ENCODE results near the gene CALCOCO1. TPM values are rescaled to one million over a fixed set of nuclear protein-coding genes. Genes with fewer than 3 reads are reported as not detected.

The CALCOCO1 gene
- total RNA-seq, 2 experiments from 2014 or later, result 39.0 to 40.0 TPM

DNA sequence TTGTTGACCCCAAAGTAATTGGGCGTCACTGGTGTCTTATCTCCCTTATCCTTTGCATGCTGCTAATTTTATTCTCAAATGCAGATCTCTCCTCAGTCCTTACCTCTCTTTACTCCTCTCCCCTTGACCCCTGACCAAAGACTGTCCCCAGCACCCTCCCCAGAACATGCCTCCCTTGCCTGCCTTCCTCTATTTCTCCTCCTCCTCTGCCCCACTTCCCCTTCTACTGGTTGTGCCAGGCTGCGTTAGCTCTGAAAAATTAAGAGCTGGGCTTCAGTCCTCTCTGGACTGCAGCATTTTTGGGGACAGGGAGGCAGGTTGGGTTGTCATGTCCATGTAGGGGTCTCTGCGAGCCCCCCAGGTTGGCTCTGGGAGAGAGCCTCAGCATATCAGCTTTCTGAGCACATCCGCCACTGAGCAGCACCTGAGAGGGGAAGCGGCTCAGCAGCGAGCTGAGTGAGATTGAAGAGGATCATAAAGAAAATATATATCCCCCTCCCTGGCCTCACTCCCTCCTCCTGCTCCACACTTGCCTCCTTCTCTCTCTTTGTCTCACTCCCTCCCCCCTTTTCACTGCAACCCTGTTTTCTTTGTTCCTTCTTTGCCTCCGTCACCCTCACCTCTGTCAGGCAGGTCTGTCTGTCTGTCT lies 31.0 kb upstream of the CALCOCO1 start:
- no peaks in the 10 kb centered on the region for H3K36me3 Mint-ChIP-seq
- no peak overlapping the region for H3K4me3 Mint-ChIP-seq
- no peak for DNase-seq
- no peak overlapping the region for H3K27ac Mint-ChIP-seq
- ATAC-seq, result no peak
- peaks cover 49% of the 10 kb centered on the region for H3K27me3 Mint-ChIP-seq
- CTCF ChIA-PET, result interaction anchor here (1.0 to 9.4 kb wide), 11 partner anchors 15 to 809 kb away, joined by 3 to 165 read pairs (median 6); partner anchors contain the start of gene ATP5MC2
- H3K4me1 Mint-ChIP-seq, result peaks cover 19% of the 10 kb centered on the region
- H3K9me3 Mint-ChIP-seq (ENCODE audit: low read depth), result no peaks in the 10 kb centered on the region

DNA sequence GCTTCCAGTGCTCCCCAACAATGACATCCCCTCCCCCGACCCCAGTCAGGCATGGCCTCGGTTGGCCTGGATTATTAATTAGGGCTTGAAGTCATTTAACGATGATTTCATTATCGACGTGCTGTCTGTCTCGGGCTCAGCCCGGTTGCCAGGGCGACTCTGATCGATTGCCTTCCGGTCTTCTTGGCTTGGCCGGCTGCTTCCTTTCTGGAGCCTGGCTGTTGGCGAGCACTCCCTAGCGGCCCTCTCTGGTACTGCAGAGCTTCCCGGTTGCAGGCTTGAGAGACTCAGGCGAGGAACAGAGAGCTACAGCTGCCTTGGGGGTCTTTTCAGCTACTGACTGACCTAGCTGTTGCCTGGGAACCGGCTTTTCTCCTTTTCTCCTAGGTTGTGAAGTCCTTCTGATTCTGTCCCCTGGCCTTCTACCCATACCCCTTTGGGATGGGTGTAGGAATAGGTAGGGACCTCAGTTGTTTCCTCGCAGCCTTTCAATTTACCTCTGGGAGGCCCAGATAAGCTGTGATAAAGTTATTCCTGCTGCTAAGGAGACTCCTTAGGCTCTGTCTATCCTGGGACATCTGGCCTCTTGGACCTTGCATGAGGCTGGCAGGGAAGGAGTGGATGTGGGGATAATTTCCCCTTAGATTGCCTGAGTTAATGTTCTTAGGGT lies 30.0 kb upstream of the CALCOCO1 start:
- peak; percentile 93 for ATAC-seq
- Mint-ChIP-seq H3K4me3 (peak overlapping the region; percentile 52), H3K36me3 (no peaks in the 10 kb centered on the region), H3K9me3 (ENCODE audit: low read depth) (no peaks in the 10 kb centered on the region), H3K27me3 (peaks cover 40% of the 10 kb centered on the region), H3K4me1 (peaks cover 19% of the 10 kb centered on the region), H3K27ac (peak overlapping the region; percentile 70)
- CTCF ChIA-PET, result interaction anchor here (0.7 to 9.4 kb wide), 27 partner anchors 8 to 810 kb away, joined by 3 to 165 read pairs (median 4); partner anchors contain the start of genes ATP5MC2 and CALCOCO1
- DNase-seq, result peak; percentile 92

GRCh38 chr12:53756300-53757100 lies 29.2 kb upstream of the CALCOCO1 start:
- CTCF ChIA-PET, result interaction anchor here (0.6 to 9.4 kb wide), 23 partner anchors 9 to 810 kb away, joined by 3 to 165 read pairs (median 4); partner anchors contain the start of genes ATP5MC2 and CALCOCO1
- H3K27ac Mint-ChIP-seq, result peak overlapping the region; percentile 70
- no peaks in the 10 kb centered on the region for H3K36me3 Mint-ChIP-seq
- DNase-seq (no peak), ATAC-seq (no peak)
- no peaks in the 10 kb centered on the region for H3K9me3 Mint-ChIP-seq (ENCODE audit: low read depth)
- peak overlapping the region; percentile 52 for H3K4me3 Mint-ChIP-seq
- peaks cover 21% of the 10 kb centered on the region for H3K4me1 Mint-ChIP-seq
- H3K27me3 Mint-ChIP-seq, result peaks cover 37% of the 10 kb centered on the region

- no peak overlapping the region for H3K4me3 Mint-ChIP-seq
- H3K4me1 Mint-ChIP-seq, result peaks cover 22% of the 10 kb centered on the region
- no peaks in the 10 kb centered on the region for H3K36me3 Mint-ChIP-seq
- peaks cover 32% of the 10 kb centered on the region for H3K27me3 Mint-ChIP-seq
- no peak for ATAC-seq
- peak overlapping the region; percentile 1 for H3K27ac Mint-ChIP-seq
- DNase-seq, result no peak
- H3K9me3 Mint-ChIP-seq (ENCODE audit: low read depth), result no peaks in the 10 kb centered on the region
- CTCF ChIA-PET, result interaction anchor here (0.6 to 9.4 kb wide), 5 partner anchors 13 to 244 kb away, joined by 3 to 165 read pairs (median 20); partner anchors contain the start of gene ATP5MC2
These were observed 28.6 kb upstream of the CALCOCO1 start for GRCh38 chr12:53755893-53756292.

GRCh38 chr12:53755451-53755891 lies 28.2 kb upstream of the CALCOCO1 start:
- DNase-seq (no peak), ATAC-seq (no peak)
- no peak overlapping the region for H3K4me3 Mint-ChIP-seq
- H3K36me3 Mint-ChIP-seq, result no peaks in the 10 kb centered on the region
- CTCF ChIA-PET, result interaction anchor here (1.3 to 9.4 kb wide), 4 partner anchors 12 to 79 kb away, joined by 3 to 165 read pairs (median 21); partner anchors contain the start of gene ATP5MC2
- peaks cover 26% of the 10 kb centered on the region for H3K4me1 Mint-ChIP-seq
- H3K27me3 Mint-ChIP-seq, result peaks cover 29% of the 10 kb centered on the region
- peak overlapping the region; percentile 1 for H3K27ac Mint-ChIP-seq
- H3K9me3 Mint-ChIP-seq (ENCODE audit: low read depth), result no peaks in the 10 kb centered on the region

DNA sequence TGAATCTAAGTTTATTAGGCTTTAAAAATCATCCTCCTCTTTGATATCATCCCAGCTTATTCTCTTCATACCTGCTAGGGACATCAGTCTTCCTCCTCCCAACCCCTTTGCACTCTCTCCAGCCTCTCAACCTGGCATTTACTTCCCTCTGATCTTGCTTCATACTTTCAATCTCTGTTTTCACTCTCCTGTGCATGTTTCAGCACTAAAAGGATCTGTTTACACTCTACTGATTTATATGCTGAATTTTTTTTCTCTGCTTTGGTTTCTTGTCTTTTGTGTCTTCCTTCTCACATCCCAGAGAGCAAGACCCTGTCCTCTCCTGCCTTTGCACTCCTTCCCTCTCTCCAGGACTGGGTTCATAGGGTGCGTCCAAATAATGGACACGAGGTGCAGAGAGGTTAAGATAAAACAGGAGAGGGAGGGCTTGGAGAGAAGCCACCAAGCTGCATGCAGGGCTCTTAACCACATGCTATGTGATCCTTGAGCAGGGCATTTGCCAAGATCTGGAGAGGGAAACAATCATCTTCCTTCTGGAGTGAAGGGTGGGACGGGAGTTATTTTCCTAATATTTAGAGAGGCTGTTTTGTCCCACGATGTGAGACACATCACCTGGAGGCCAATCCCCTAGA lies 27.5 kb upstream of the CALCOCO1 start:
- no peaks in the 10 kb centered on the region for H3K9me3 Mint-ChIP-seq (ENCODE audit: low read depth)
- H3K27me3 Mint-ChIP-seq, result peaks cover 24% of the 10 kb centered on the region
- CTCF ChIA-PET, result interaction anchor here (0.9 to 9.4 kb wide), 5 partner anchors 12 to 78 kb away, joined by 3 to 165 read pairs (median 20); partner anchors contain the start of gene ATP5MC2
- ATAC-seq (no peak), DNase-seq (no peak)
- no peak overlapping the region for H3K4me3 Mint-ChIP-seq
- no peaks in the 10 kb centered on the region for H3K36me3 Mint-ChIP-seq
- peaks cover 27% of the 10 kb centered on the region for H3K4me1 Mint-ChIP-seq
- H3K27ac Mint-ChIP-seq, result no peak overlapping the region

- Mint-ChIP-seq H3K4me3 (no peak overlapping the region), H3K4me1 (peaks cover 27% of the 10 kb centered on the region), H3K27me3 (peaks cover 18% of the 10 kb centered on the region), H3K27ac (no peak overlapping the region), H3K9me3 (ENCODE audit: low read depth) (no peaks in the 10 kb centered on the region), H3K36me3 (no peaks in the 10 kb centered on the region)
- ATAC-seq (no peak), DNase-seq (no peak)
- CTCF ChIA-PET, result interaction anchor here (0.9 to 9.4 kb wide), 2 partner anchors 11 to 58 kb away, joined by 3 to 165 read pairs; no protein-coding TSS in a partner anchor
These were observed 26.9 kb upstream of the CALCOCO1 start for GRCh38 chr12:53754188-53754585.

GRCh38 chr12:53752621-53753020 lies 25.4 kb upstream of the CALCOCO1 start:
- Mint-ChIP-seq H3K4me1 (peaks cover 20% of the 10 kb centered on the region), H3K36me3 (no peaks in the 10 kb centered on the region), H3K27me3 (peaks cover 4% of the 10 kb centered on the region), H3K4me3 (no peak overlapping the region), H3K27ac (no peak overlapping the region), H3K9me3 (ENCODE audit: low read depth) (no peaks in the 10 kb centered on the region)
- DNase-seq (no peak), ATAC-seq (no peak)
- CTCF ChIA-PET, result interaction anchor here (2.4 to 9.4 kb wide), 2 partner anchors 9 to 51 kb away, joined by 11 to 165 read pairs; no protein-coding TSS in a partner anchor

DNA sequence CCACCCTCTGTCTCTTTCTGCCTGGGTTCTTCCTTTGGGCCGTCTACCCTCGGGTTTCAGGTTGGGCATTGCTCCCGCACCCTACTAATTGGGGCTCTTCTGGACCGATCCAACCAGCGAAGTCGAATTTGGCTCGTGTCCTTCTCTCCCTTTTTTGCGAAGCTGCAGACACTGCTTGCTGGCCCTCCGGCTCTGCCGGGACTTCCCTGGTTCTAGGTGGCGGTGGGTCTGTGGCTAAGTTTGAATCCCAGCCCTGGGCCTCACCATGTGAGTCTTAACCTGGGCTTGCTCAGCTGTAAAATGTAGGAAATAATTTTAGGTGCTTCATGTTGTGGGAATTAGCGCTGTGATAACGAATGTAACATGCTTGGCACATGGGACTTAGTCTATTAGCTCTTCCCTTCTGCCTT lies 24.9 kb upstream of the CALCOCO1 start:
- Mint-ChIP-seq H3K4me3 (no peak overlapping the region), H3K36me3 (no peaks in the 10 kb centered on the region), H3K27me3 (peaks cover 4% of the 10 kb centered on the region), H3K9me3 (ENCODE audit: low read depth) (no peaks in the 10 kb centered on the region), H3K27ac (no peak overlapping the region), H3K4me1 (peaks cover 19% of the 10 kb centered on the region)
- CTCF ChIA-PET, result interaction anchor here (1.3 to 9.4 kb wide), 3 partner anchors 9 to 78 kb away, joined by 3 to 165 read pairs (median 11); no protein-coding TSS in a partner anchor
- no peak for DNase-seq
- no peak for ATAC-seq

DNA sequence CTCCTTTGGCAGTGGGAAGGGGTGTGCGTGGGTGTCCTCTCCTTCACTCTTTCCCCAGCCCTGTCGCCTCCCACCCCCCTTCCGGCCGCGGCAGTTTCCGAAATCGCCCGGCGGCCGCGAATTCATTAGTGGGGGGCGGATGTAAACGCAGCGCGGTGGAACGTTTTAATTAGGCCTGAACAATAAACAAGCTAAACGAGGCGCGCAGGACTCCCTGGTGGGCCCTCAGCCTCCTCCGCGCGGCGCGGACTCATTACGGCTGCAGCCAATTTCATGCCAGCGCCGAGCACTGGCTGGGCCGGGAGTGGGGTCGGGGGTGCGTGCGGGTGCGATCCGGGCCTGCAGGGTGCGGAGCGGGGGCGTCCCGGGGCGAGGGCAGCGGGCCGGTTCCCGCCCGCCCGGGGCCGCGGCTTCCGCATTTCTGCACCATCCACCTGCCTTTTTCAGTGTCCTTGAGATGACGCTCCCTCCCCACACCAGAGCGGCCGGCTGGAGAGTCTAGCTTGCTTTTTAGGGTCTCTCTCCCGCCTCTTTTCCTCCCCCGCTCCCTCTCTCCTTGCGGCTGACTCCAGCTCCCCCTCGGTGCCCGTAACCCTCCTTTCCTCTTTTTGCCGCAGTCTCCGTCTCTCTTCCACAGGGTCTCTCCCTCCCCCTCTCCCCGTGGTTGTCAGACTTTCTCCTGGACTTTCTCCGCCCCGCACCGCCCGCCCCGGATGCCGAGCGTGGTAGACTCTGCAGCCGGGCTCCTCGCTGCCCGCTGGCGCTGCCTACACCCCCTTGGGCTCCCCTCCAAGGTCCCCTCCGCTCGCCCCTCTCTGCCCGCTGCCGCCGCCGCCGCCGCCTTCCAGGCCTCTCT lies 24.3 kb upstream of the CALCOCO1 start, which contains the start of gene CISTR:
Gene CISTR (minus strand): TSS at position 644 of the 856 bp plus-strand sequence.
- no peak within 1 kb of the TSS for H3K4me3 Mint-ChIP-seq
- peaks cover 16% of the 10 kb centered on the region for H3K4me1 Mint-ChIP-seq
- ATAC-seq (peak; percentile 56), DNase-seq (peak; percentile 55)
- no peak within 1 kb of the TSS for H3K27ac Mint-ChIP-seq
- CTCF ChIA-PET, result interaction anchor here (1.1 to 9.4 kb wide), 5 partner anchors 8 to 236 kb away, joined by 3 to 165 read pairs (median 4); partner anchors contain the start of gene ATP5MC2
- H3K36me3 Mint-ChIP-seq, result no peaks in the 10 kb centered on the region
- no peaks in the 10 kb centered on the region for H3K9me3 Mint-ChIP-seq (ENCODE audit: low read depth)
- peaks cover 4% of the 10 kb centered on the region for H3K27me3 Mint-ChIP-seq

DNA sequence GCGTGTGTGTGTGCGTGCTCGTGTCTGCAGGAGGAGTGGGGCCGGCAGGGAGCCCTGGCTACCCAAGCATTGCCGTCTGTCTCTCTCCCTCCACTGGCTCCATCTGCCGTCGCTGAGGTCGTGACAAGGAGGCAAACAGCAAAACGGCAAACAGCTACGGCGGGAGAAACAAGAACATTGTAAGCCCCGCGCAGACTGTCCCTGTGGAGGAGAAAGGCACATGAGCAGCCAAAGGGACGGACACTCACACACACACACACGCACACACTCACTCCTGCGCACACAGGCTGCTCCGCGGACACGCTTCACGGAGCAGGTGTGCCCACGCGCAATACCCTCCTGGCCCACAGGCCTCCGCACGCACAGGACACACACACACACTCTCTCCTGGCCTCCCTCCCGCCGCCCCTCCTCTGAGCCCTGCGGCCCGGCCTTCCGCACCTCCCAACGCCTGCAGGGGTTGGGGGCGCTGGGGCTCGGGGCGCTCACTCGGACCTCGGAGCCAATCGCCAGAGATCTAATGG lies 23.6 kb upstream of the CALCOCO1 start:
- no peak overlapping the region for H3K27ac Mint-ChIP-seq
- ATAC-seq, result peak; percentile 18
- peaks cover 16% of the 10 kb centered on the region for H3K4me1 Mint-ChIP-seq
- CTCF ChIA-PET, result interaction anchor here (1.1 to 9.4 kb wide), 5 partner anchors 8 to 236 kb away, joined by 3 to 165 read pairs (median 4); partner anchors contain the start of gene ATP5MC2
- peaks cover 9% of the 10 kb centered on the region for H3K27me3 Mint-ChIP-seq
- no peak overlapping the region for H3K4me3 Mint-ChIP-seq
- no peaks in the 10 kb centered on the region for H3K36me3 Mint-ChIP-seq
- DNase-seq, result no peak
- H3K9me3 Mint-ChIP-seq (ENCODE audit: low read depth), result no peaks in the 10 kb centered on the region

All from activated CD8-positive, alpha-beta memory T cell treated with anti-CD3 and anti-CD28 coated beads, Interleukin-2, amount 10 ng/mL, durations not matched to agents 7 days and 5 days (primary cell).